CD4-positive, alpha-beta T cell treated with Interferon alpha-2 for 1 hour (primary cell): ENCODE results near the gene DSE.
A peak's percentile ranks its signal among the peaks of the same experiment; 100 is the strongest.
"Not testable (repeated sequence)": the region's sequence is repeated elsewhere in the genome, so short reads cannot be mapped to it uniquely, and the experiment has no call there.

Experiments used
- DNase-seq, 2 donors: peaks; one replicate each; pipeline ENCODE4 v3.0.0-alpha.2; 2020 to 2022

DSE gene

DNA sequence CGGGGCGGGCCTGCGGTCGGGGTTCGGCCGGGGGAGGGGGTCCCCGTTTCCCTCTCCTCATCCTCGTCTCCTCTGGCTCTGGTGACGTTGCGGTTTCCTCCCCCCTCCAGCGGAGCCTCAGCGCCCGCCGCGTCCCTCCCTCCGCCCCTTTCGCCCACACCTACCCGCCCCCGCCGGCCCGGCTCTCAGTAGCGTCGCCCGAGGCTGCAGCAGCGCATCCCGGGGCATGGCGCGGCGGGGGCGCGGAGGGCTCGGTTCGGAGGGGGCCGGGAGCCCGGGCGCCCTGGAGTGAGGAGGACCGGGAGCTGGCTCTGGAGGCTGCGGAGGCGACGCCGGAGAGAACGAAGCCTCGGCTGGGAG, at the start of gene DSE:
DSE (plus strand) TSS at position 188 of the 360 bp plus-strand sequence. CDS start 28,304 bp downstream, outside the sequence.
- DNase-seq: peak; percentile 72 to 76

DNA sequence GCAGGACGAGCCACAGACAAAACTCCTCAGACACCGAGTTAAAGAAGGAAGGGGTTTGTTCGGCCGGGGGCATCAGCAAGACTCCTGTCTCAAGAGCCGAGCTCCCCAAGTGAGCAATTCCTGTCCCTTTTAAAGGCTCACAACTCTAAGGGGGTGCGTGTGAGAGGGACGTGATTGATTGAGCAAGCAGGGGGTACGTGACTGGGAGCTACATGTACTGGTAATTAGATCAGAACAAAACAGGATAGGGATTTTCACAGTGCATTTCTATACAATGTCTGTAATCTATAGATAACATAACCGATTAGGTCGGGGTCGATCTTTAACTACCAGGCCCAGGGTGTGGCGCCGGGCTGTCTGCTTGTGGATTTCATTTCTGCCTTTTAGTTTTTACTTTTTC, 48.8 kb upstream of the DSE start:
- DNase-seq: not testable (repeated sequence)

- no peak for DNase-seq
Observed at GRCh38 chr6:116323863-116324262, 46.9 kb upstream of the DSE start.

- not testable (repeated sequence) for DNase-seq
Observed at GRCh38 chr6:116325634-116326132, 45.1 kb upstream of the DSE start.

GRCh38 chr6:116326181-116326671, 44.5 kb upstream of the DSE start:
- no peak for DNase-seq

GRCh38 chr6:116326996-116327395, 43.8 kb upstream of the DSE start:
- DNase-seq: no peak

- no peak for DNase-seq
Observed at GRCh38 chr6:116327803-116328527, 42.8 kb upstream of the DSE start.

DNA sequence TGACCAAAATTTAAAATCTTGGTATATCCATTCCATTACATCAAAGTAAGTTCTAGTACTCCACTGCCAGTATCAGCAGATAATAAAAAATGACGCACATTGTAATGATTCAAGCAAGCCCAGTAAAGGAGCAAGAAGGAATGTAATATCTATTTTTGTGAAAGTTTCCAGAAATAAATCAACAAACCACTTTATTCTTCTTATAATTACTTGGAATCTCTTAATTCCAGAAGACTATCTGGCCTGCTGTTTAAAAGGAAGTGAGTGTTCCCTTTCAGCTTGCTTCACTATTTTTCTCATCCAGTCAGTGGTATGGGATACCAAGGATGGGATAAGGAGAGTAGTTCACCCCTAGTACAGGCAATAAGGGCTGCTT, 42.2 kb upstream of the DSE start:
- no peak for DNase-seq

DNA sequence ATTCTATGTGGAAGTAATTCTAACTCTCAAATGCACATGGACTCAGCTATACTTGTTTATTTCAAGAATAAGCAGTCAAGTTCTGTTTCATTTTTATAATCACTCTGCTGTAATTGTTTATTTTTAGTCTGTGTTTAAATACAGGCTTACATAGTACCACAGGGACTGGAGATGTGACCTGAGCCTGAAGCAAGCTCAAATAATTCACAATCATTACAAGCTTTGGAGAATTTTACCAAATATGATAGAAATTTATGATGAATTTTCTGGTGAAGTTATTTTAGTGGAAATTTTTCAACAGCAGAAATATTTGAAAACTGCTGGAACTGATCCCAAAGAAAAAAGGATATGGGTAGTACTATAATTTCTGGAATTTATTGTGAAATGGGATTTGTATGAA, 41.6 kb upstream of the DSE start:
- DNase-seq: no peak

DNA sequence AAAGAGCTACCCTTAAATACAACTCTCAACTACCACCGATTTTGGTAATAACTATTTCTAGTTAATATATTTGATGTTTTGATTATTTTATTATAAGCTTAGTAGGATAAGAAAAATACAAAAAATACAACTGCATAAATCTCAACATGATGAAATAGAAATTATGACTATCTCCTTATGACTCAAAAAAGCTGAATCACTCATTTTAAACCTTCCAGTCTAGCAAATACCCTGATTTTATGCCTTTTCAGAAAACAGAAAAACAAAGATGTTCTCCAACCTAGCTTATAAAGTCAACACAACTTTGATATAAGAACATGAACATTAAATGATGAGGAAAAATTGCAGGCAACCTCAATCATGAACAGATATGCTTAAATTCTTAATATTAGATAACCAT, 40.2 kb upstream of the DSE start:
- DNase-seq: no peak

GRCh38 chr6:116332096-116332495, 38.7 kb upstream of the DSE start:
- DNase-seq: no peak

DNA sequence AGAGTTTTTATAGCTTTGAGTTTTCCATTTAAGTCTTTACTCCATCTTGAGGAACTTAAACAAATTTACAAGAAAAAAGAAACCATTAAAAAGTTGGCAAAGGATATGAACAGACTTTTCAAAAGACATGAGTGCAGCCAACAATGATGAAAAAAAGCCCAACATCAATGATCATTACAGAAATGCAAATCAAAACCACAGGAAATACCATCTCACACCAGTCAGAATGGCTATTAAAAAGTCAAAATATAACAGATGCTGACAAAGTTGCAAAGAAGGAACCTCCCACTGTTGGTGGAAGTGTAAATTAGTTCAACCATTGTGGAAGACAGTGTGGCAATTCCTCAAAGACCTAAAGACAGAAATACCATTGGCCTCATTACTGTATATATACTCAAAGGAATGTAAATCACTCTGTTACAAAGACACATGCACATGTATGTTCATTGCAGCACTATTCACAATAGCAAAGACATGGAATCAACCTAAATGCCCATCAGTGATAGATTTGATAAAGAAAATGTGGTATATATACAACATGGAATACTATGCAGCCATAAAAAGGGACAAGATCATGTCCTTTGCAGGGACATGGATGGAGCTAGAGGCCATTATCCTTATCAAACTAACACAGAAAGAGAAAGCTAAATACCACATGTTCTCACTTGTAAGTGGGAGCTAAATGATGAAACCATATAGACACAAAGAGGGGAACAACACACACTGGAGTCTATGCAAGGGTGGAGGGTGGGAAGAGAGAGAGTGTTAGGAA, 35.9 kb upstream of the DSE start:
- DNase-seq: not testable (repeated sequence)

- no peak for DNase-seq
Observed at GRCh38 chr6:116335612-116336215, 35.0 kb upstream of the DSE start.

GRCh38 chr6:116338943-116339342, 31.8 kb upstream of the DSE start:
- DNase-seq: no peak

DNA sequence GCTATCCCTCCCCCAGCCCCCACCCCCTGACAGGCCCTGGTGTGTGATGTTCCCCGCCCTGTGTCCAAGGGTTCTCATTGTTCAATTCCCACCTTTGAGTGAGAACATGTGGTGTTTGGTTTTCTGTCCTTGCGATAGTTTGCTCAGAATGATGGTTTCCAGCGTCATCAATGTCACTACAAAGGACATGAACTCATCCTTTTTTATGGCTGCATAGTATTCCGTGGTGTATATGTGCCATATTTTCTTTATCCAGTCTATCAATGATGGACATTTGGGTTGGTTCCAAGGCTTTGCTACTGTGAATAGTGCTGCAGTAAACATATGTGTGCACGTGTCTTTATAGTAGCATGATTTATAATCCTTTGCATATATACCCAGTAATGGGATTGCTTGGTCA, 30.1 kb upstream of the DSE start:
- not testable (repeated sequence) for DNase-seq

GRCh38 chr6:116349216-116349615, 21.5 kb upstream of the DSE start:
- DNase-seq: no peak

GRCh38 chr6:116351101-116351500, 19.6 kb upstream of the DSE start:
- no peak for DNase-seq

DNA sequence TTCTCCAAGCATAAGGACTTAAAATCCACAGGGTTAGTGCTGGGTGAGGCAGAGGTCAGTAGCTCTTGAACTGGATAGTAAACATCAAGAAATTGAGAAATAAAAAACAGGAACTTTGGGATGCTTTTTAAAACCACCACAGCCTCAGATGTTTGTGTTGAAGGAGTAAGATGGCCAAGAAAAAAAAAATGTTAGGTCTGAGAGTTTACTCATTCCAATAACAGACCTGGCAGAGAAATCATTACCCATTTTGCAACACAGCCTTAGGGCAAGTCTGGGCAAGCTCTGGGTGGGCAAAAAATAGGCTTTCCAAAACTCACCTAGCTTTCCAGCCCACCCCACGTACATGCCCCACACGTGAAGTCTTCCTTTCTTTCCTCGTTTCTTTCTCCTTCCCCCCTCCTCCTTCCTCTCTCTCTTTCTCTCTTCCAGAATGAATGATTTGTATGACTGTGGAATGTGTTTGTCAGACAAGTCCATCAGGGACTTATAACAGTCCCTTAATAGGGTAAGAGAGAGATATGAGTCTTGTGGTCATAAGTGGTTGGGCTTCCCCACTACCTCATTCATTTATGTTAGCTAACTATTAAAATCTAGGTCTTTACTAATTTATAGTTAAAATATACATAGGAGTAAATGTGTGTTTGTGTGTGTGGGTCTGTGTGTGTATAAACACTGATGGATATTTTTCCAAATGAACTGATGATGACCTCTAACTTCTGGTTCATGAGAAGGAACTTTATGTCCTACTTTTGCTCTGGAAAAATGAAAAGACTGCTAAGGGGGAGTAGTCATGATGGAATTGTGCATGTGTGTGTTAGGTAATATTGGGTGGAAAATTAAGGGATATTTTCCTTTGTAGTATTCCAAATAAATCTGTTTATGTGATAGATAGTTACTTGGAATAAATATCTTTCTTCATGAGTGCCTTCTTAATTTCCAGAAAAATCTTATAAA, 18.0 kb upstream of the DSE start:
- no peak for DNase-seq

- DNase-seq: no peak
Observed at GRCh38 chr6:116354236-116354635, 16.5 kb upstream of the DSE start.

DNA sequence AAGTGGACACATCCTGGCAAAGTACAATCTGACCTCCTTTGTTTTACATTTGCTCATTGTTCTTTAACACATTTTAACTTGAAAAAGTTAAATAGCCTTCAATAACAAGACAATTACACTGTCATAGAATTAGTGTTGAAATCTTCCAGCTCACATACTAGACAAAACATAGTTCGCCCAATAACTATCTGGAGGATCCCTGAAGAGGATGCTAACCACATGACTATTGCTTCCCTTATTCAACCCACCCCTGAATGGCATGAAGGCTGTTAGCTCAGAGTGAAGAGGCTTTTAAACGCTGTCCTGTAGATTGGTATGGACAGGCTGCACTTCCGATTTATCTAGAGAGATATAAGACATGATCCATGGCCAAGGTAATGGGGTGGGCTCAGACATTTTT, 15.0 kb upstream of the DSE start:
- DNase-seq: no peak

DNA sequence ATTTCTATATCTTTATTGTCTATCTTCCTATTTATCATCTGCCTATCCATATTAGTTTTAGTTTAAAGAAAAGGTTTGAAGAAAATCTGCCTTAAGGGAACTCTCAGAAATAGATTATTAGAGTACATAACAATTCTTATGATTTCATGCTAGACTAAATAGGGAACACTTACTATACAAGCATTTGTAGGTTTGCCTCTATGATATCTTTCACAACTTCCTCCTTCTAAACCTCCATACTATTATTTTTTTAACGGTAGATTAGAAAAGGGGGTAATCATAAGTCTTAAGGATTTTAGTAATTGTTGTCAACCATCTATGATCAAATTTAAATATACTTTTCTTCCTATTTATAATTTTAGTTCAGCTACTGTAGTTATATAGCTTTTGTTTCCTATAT, 11.6 kb upstream of the DSE start:
- DNase-seq: no peak

- DNase-seq: no peak
Observed at GRCh38 chr6:116359835-116360234, 10.9 kb upstream of the DSE start.

GRCh38 chr6:116362276-116362675, 8.5 kb upstream of the DSE start:
- DNase-seq: no peak
